Osteoblast (primary cell): ENCODE measurements around the gene DHRSX. TPM values are rescaled to one million over a fixed set of nuclear protein-coding genes. Genes with fewer than 3 reads are reported as not detected.

Experiments used
- DNase-seq: peaks from one replicate; pipeline ENCODE4 v3.0.0; 2011; ENCODE audit warnings: low spot score, mixed read lengths; ENCODE audit not compliant: insufficient read length; ENCODE audit errors: missing footprints
- H2AFZ ChIP-seq: 2 replicates; pipeline ENCODE4 v1.6.0; 2011; ENCODE audit warnings: mild to moderate bottlenecking, low read length
- H3K27ac ChIP-seq: 2 replicates; pipeline ENCODE4 v1.5.1; 2011; ENCODE audit warnings: mild to moderate bottlenecking, low read depth, low read length, moderate library complexity
- H3K27me3 ChIP-seq: 2 replicates; pipeline ENCODE4 v1.6.0; 2012; ENCODE audit warnings: mild to moderate bottlenecking, control low read depth, inconsistent platforms, low read length, moderate library complexity; ENCODE audit not compliant: insufficient read depth
- H3K36me3 ChIP-seq: 2 replicates; pipeline ENCODE4 v1.5.1; 2011; ENCODE audit warnings: mild to moderate bottlenecking, low read length, control low read depth, moderate library complexity; ENCODE audit not compliant: insufficient read depth
- H3K4me1 ChIP-seq: 2 replicates; pipeline ENCODE4 v1.5.1; 2011; ENCODE audit warnings: mild to moderate bottlenecking, low read length, control low read depth, moderate library complexity; ENCODE audit not compliant: insufficient read depth
- H3K4me2 ChIP-seq: 2 replicates; pipeline ENCODE4 v1.6.0; 2011; ENCODE audit warnings: mild to moderate bottlenecking, low read length; ENCODE audit not compliant: insufficient read depth
- H3K4me3 ChIP-seq: fragments of 200-600 bp; sonication (generic); 3 replicates; pipeline ENCODE4 v1.5.1; 2012; ENCODE audit warnings: mild to moderate bottlenecking, low read length, inconsistent platforms; ENCODE audit not compliant: insufficient read depth
- H3K79me2 ChIP-seq: 2 replicates; pipeline ENCODE4 v1.6.0; 2012; ENCODE audit warnings: mild to moderate bottlenecking, low read length, control low read depth, inconsistent platforms; ENCODE audit not compliant: insufficient read depth
- H3K9me3 ChIP-seq: 2 replicates; pipeline ENCODE4 v1.5.1; 2011; ENCODE audit warnings: low read depth, low read length, control low read depth
- H4K20me1 ChIP-seq: 2 replicates; pipeline ENCODE4 v1.6.0; 2012; ENCODE audit warnings: mild to moderate bottlenecking, low read length, control low read depth; ENCODE audit not compliant: insufficient read depth
- CTCF ChIP-seq: IDR thresholded peaks from 2 replicates; pipeline ENCODE4 v1.5.1; 2011; ENCODE audit warnings: mild to moderate bottlenecking, low read depth, low read length, moderate library complexity; ENCODE audit errors: extremely low read depth
- total RNA-seq: library from RNA; depleted of rRNA; stranded (reverse); fragments of >200 nt; gene quantifications from 2 replicates; pipeline ENCODE4 v1.2.3, GENCODE V29; 2012

The DHRSX gene
- total RNA-seq, 1 donor = 37.6 TPM

- no peak overlapping the region for H3K27ac ChIP-seq
- no peak overlapping the region for H2AFZ ChIP-seq
- H3K4me2 ChIP-seq = no peak overlapping the region
- no peaks in the 10 kb centered on the region for H3K4me1 ChIP-seq
- no peaks in the 10 kb centered on the region for H3K27me3 ChIP-seq
- H4K20me1 ChIP-seq = peaks cover 11% of the 10 kb centered on the region
- H3K36me3 ChIP-seq = no peaks in the 10 kb centered on the region
- H3K4me3 ChIP-seq = no peak overlapping the region
- no peak for DNase-seq
- TF ChIP-seq CTCF = no peak
- no peaks in the 10 kb centered on the region for H3K9me3 ChIP-seq
- H3K79me2 ChIP-seq = peaks cover 10% of the 10 kb centered on the region
These were observed 59.3 kb downstream of the DHRSX start for GRCh38 chrX:2441466-2441865.

- no peak for TF ChIP-seq CTCF
- H3K9me3 ChIP-seq = no peaks in the 10 kb centered on the region
- peaks cover 8% of the 10 kb centered on the region for H4K20me1 ChIP-seq
- H3K4me1 ChIP-seq = no peaks in the 10 kb centered on the region
- H3K36me3 ChIP-seq = no peaks in the 10 kb centered on the region
- H3K27ac ChIP-seq = no peak overlapping the region
- no peak overlapping the region for H2AFZ ChIP-seq
- H3K4me2 ChIP-seq = no peak overlapping the region
- H3K79me2 ChIP-seq = peaks cover 2% of the 10 kb centered on the region
- no peak overlapping the region for H3K4me3 ChIP-seq
- no peak for DNase-seq
- H3K27me3 ChIP-seq = no peaks in the 10 kb centered on the region
These were observed 61.2 kb downstream of the DHRSX start for GRCh38 chrX:2439613-2440012.

- DNase-seq = no peak
- H2AFZ ChIP-seq = no peak overlapping the region
- no peaks in the 10 kb centered on the region for H3K27me3 ChIP-seq
- H3K9me3 ChIP-seq = no peaks in the 10 kb centered on the region
- H3K4me2 ChIP-seq = no peak overlapping the region
- H3K27ac ChIP-seq = no peak overlapping the region
- no peaks in the 10 kb centered on the region for H3K4me1 ChIP-seq
- no peak overlapping the region for H3K4me3 ChIP-seq
- no peak for TF ChIP-seq CTCF
- H3K36me3 ChIP-seq = no peaks in the 10 kb centered on the region
- H3K79me2 ChIP-seq = no peaks in the 10 kb centered on the region
- peaks cover 2% of the 10 kb centered on the region for H4K20me1 ChIP-seq
These were observed 65.3 kb downstream of the DHRSX start for GRCh38 chrX:2435465-2435864.

DNA sequence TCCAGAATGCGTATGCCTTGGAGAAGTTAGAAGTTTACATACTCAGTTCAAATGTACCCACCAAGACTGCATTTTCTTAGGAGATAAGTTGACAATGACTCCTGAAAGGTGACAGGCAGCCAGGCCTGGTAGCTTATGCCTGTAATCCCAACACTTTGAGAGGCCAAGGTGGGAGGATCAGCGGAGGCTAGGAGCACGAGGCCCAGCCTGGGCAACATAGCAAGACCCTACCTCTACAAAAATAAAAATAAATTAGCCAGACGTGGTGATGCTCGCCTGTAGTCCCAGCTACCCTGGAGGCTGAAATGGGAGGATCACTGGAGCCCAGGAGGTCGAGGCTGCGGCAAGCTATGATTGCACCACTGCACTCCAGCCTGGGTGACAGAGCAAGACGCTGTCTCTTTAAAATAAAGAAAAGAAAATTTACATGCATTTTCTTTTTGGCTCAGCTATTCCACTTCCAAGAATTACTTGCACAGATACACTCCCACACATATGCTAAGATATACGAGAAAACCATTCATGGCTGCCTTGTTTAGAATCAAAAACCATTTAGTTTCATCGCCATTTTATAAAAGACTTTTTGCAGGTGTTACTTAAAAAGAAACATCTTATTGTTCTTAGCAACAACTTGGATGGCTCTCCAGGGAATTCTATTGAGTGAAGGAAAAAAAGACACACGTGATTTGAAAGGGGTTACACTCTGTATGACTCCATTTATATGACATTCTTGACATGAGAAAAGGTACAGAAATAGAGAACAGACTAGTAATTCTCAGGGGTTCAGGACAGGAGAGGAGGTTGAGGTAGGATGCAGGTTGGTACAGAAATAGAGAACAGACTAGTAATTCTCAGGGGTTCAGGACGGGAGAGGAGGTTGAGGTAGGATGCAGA, 66.3 kb downstream of the DHRSX start:
- H3K4me1 ChIP-seq = no peaks in the 10 kb centered on the region
- no peaks in the 10 kb centered on the region for H3K9me3 ChIP-seq
- no peak overlapping the region for H3K4me3 ChIP-seq
- no peak for TF ChIP-seq CTCF
- H2AFZ ChIP-seq = no peak overlapping the region
- no peak overlapping the region for H3K27ac ChIP-seq
- no peaks in the 10 kb centered on the region for H3K27me3 ChIP-seq
- no peaks in the 10 kb centered on the region for H3K36me3 ChIP-seq
- no peak overlapping the region for H3K4me2 ChIP-seq
- H4K20me1 ChIP-seq = peaks cover 2% of the 10 kb centered on the region
- no peak for DNase-seq
- no peaks in the 10 kb centered on the region for H3K79me2 ChIP-seq
